IMR-90 (cell line): ENCODE data around the gene CLEC4M. TPM values are rescaled to one million over a fixed set of nuclear protein-coding genes. Genes with fewer than 3 reads are reported as not detected.
"Not testable (repeated sequence)": the region's sequence is repeated elsewhere in the genome, so short reads cannot be mapped to it uniquely, and the experiment has no call there.

Experiments used
- ATAC-seq: fragments of 200-7000 bp; cut with Tn5 transposase; 2 replicates; pipeline ENCODE4 v1.9.1; 2020; ENCODE audit warnings: low read depth, mild to moderate bottlenecking, moderate library complexity
- BruUV-seq: library from RNA; stranded (reverse); fragments of 400-500 nt; replicated peaks from 2 replicates; lab custom pipeline; 2021; lab: Mats Ljungman, UMichigan
- CTCF ChIA-PET: fragments of 300-600 bp; formaldehyde crosslinking; extraction: SDS; loops from one replicate; lab custom pipeline; 2021; ENCODE audit warnings: antibody characterized with exemption; lab: Yijun Ruan, JAX
- POLR2A ChIA-PET: fragments of 300-600 bp; sonication (Branson Sonifier 250); formaldehyde crosslinking; loops from one replicate; lab custom pipeline; 2022; ENCODE audit warnings: antibody characterized with exemption; ENCODE audit not compliant: unreplicated experiment; lab: Charles Lee
- DNase-seq: peaks from one replicate; pipeline ENCODE4 v3.0.0; 2013
- H2AFZ ChIP-seq: replicated peaks from 2 replicates; pipeline ENCODE3; 2013; ENCODE audit warnings: low read length, mild to moderate bottlenecking; ENCODE audit not compliant: poor library complexity
- H2AK5ac ChIP-seq: 2 replicates; pipeline ENCODE4 v1.6.1; 2013; ENCODE audit warnings: low read depth, low read length, inconsistent platforms
- H2AK9ac ChIP-seq: replicated peaks from 2 replicates; pipeline ENCODE3; 2013; ENCODE audit warnings: mild to moderate bottlenecking, low read depth, low read length, moderate library complexity; ENCODE audit not compliant: poor library complexity
- H2BK120ac ChIP-seq: 2 replicates; pipeline ENCODE4 v1.6.1; 2013; ENCODE audit warnings: low read depth, low read length, inconsistent platforms
- H2BK15ac ChIP-seq: 3 replicates; pipeline ENCODE4 v1.6.1; 2013; ENCODE audit warnings: low read depth, low read length, inconsistent platforms
- H2BK20ac ChIP-seq: 2 replicates; pipeline ENCODE4 v1.6.1; 2013; ENCODE audit warnings: low read depth, mild to moderate bottlenecking, inconsistent platforms, low read length, moderate library complexity
- H2BK5ac ChIP-seq: 2 replicates; pipeline ENCODE4 v1.6.1; 2013; ENCODE audit warnings: mild to moderate bottlenecking, low read depth, low read length, inconsistent platforms; ENCODE audit not compliant: poor library complexity, severe bottlenecking
- H3K14ac ChIP-seq: replicated peaks from 2 replicates; pipeline ENCODE4 v1.6.1; 2013; ENCODE audit warnings: low read depth, low read length, inconsistent platforms
- H3K18ac ChIP-seq: 2 replicates; pipeline ENCODE4 v1.6.1; 2013; ENCODE audit warnings: low read depth, low read length, control low read depth
- H3K23ac ChIP-seq: 2 replicates; pipeline ENCODE4 v1.6.1; 2013; ENCODE audit warnings: low read depth, low read length, inconsistent platforms
- H3K27ac ChIP-seq: 2 replicates; pipeline ENCODE4 v1.5.1; 2013; ENCODE audit warnings: mild to moderate bottlenecking, control low read depth, low read length; ENCODE audit not compliant: insufficient read depth
- H3K27me3 ChIP-seq: 2 replicates; pipeline ENCODE4 v1.6.1; 2013; ENCODE audit warnings: low read length; ENCODE audit not compliant: control insufficient read depth, insufficient read depth
- H3K36me3 ChIP-seq: 2 replicates; pipeline ENCODE4 v1.6.1; 2013; ENCODE audit warnings: low read length, mixed read lengths; ENCODE audit not compliant: control insufficient read depth, insufficient read depth
- H3K4ac ChIP-seq: 2 replicates; pipeline ENCODE4 v1.6.1; 2013; ENCODE audit warnings: low read depth, low read length, inconsistent platforms
- H3K4me1 ChIP-seq: 2 replicates; pipeline ENCODE4 v1.6.1; 2013; ENCODE audit warnings: low read length, mixed read lengths; ENCODE audit not compliant: control insufficient read depth, insufficient read depth
- H3K4me2 ChIP-seq: 2 replicates; pipeline ENCODE4 v1.6.1; 2013; ENCODE audit warnings: low read depth, mild to moderate bottlenecking, control low read depth, low read length, moderate library complexity
- H3K4me3 ChIP-seq: 2 replicates; pipeline ENCODE4 v1.5.1; 2013; ENCODE audit warnings: low read depth, mild to moderate bottlenecking, control low read depth, low read length, moderate library complexity; ENCODE audit not compliant: insufficient read depth
- H3K56ac ChIP-seq: 2 replicates; pipeline ENCODE4 v1.6.1; 2013; ENCODE audit warnings: low read length, inconsistent platforms; ENCODE audit not compliant: insufficient read depth; ENCODE audit errors: extremely low read depth
- H3K79me1 ChIP-seq, 2 experiments: 2 replicates each; pipeline ENCODE4 v1.6.1; 2013; ENCODE audit warnings: low read length in 2 of 2, inconsistent platforms in 1 of 2, low read depth in 1 of 2
- H3K9ac ChIP-seq: 2 replicates; pipeline ENCODE4 v1.6.1; 2013; ENCODE audit warnings: low read depth, low read length, control low read depth
- H3K9me1 ChIP-seq: 2 replicates; pipeline ENCODE4 v1.6.1; 2013; ENCODE audit warnings: low read length, inconsistent platforms; ENCODE audit not compliant: insufficient read depth
- H3K9me3 ChIP-seq: 2 replicates; pipeline ENCODE4 v1.6.1; 2013; ENCODE audit warnings: low read length; ENCODE audit not compliant: control insufficient read depth, insufficient read depth
- H4K20me1 ChIP-seq: 2 replicates; pipeline ENCODE4 v1.6.1; 2013; ENCODE audit warnings: low read length, inconsistent platforms; ENCODE audit not compliant: insufficient read depth
- H4K5ac ChIP-seq: 2 replicates; pipeline ENCODE4 v1.6.1; 2013; ENCODE audit warnings: mild to moderate bottlenecking, low read depth, low read length, control low read depth
- H4K8ac ChIP-seq, 2 experiments: 2 replicates each; pipeline ENCODE4 v1.6.1; 2013; ENCODE audit warnings: low read depth in 2 of 2, low read length in 2 of 2, control low read depth in 1 of 2, inconsistent platforms in 1 of 2
- H4K91ac ChIP-seq: 2 replicates; pipeline ENCODE4 v1.6.1; 2013; ENCODE audit warnings: low read depth, low read length, inconsistent platforms; ENCODE audit not compliant: insufficient read depth
- WGBS, 2 experiments: methylation state at CpG; one replicate each; pipeline versions ENCODE4 v1.1.5 to v1.1.7; 2013; ENCODE audit warnings: missing lambda C conversion rate in 2 of 2; ENCODE audit not compliant: insufficient read length in 1 of 2; ENCODE audit errors: extremely low coverage in 2 of 2; 5-methylcytosine and 5-hydroxymethylcytosine counted together
- dilution Hi-C: fragments of 300-500 bp; cut with HindIII; formaldehyde crosslinking; loops from one replicate; pipeline ENCODE4 v1.14.3; 2018; ENCODE audit warnings: low sequenced_read_pairs; ENCODE audit not compliant: unreplicated experiment
- in situ Hi-C: fragments of 300-500 bp; cut with MboI; formaldehyde crosslinking; loops from 3 replicates; pipeline ENCODE4 v1.14.3; 2019; ENCODE audit warnings: low sequenced_read_pairs, inconsistent platforms, mixed read lengths
- intact Hi-C: fragments of 100-400 bp; cut with micrococcal nuclease; formaldehyde crosslinking; loops from 2 replicates; pipeline ENCODE4 v1.10.0; 2022
- polyA plus RNA-seq, 3 experiments: library from polyadenylated mRNA; depleted of rRNA; stranded (reverse); fragments of >200 nt; gene quantifications; 2 replicates each; pipeline ENCODE4 v1.2.3, GENCODE V29; 2012; ENCODE audit warnings: low replicate concordance in 1 of 3
- total RNA-seq: library from RNA; depleted of rRNA; stranded (reverse); fragments of >200 nt; gene quantifications from 2 replicates; pipeline ENCODE4 v1.2.3, GENCODE V29; 2012

Gene CLEC4M
- total and polyA plus RNA-seq, 2 of the 4 experiments (the other 2 are of a cell fraction) = not detected

GRCh38 chr19:7816040-7816439 lies 53.0 kb downstream of the CLEC4M start:
- intact Hi-C loops, H3K56ac ChIP-seq, dilution Hi-C loops, H3K4me1 ChIP-seq, H3K4me2 ChIP-seq, H2BK20ac ChIP-seq, H2AFZ ChIP-seq, H4K8ac ChIP-seq, H4K5ac ChIP-seq, H3K18ac ChIP-seq, H2BK5ac ChIP-seq, H3K36me3 ChIP-seq, H3K9me1 ChIP-seq, H3K4ac ChIP-seq, POLR2A ChIA-PET, H3K23ac ChIP-seq, H3K14ac ChIP-seq, H4K91ac ChIP-seq, H2BK15ac ChIP-seq, BruUV-seq, H4K20me1 ChIP-seq, H3K27ac ChIP-seq, H2AK9ac ChIP-seq, H2AK5ac ChIP-seq, H3K79me1 ChIP-seq, ATAC-seq, DNase-seq, H3K9ac ChIP-seq, CTCF ChIA-PET, H3K4me3 ChIP-seq, H2BK120ac ChIP-seq: not testable (repeated sequence)
- in situ Hi-C loops = loop anchor here (25.0 kb wide), 1 partner anchor 704 kb away; no protein-coding TSS in a partner anchor
- H3K9me3 ChIP-seq = peaks cover 11% of the 10 kb centered on the region
- no CpG with 5 or more reads among the region's 3 CpGs for WGBS, 2 experiments
- H3K27me3 ChIP-seq = peaks cover 12% of the 10 kb centered on the region
